Measurements from ENCODE around the gene XXYLT1.

XXYLT1 gene

GRCh38 chr3:195165265-195165609 is 105.7 kb downstream of the XXYLT1 start:
- no peaks in the 10 kb centered on the region for H3K36me3 ChIP-seq (ENCODE audit: control insufficient read depth in 4 of 4, insufficient read depth in 4 of 4, low read length in 3 of 4)
- H3K27ac ChIP-seq (ENCODE audit: insufficient read depth in 1 of 2, low read depth in 1 of 2, low read length in 2 of 2, poor library complexity in 1 of 2, severe bottlenecking in 2 of 2): peak overlapping the region; percentile 77 to 85
- H3K4me3 ChIP-seq (ENCODE audit: control insufficient read depth in 1 of 7, extremely low read depth in 1 of 7, insufficient read depth in 4 of 7, low read depth in 2 of 7, low read length in 6 of 7): peak overlapping the region in 1 of 7 experiments; percentile 59
- POLR2A ChIA-PET: no interaction called here
- whole genome bisulfite sequencing (ENCODE audit: insufficient coverage): no CpG with 5 or more reads among the region's 7 CpGs
- peaks cover 28 to 73% (median 61%) of the 10 kb centered on the region in 4 experiments for H3K4me1 ChIP-seq (ENCODE audit: control extremely low read depth in 1 of 4, control insufficient read depth in 4 of 4, insufficient read depth in 4 of 4, low read length in 3 of 4)
- no peaks in the 10 kb centered on the region for H3K27me3 ChIP-seq (replicated peaks in 2 of 5; ENCODE audit: control insufficient read depth in 4 of 5, insufficient read depth in 5 of 5, low read length in 4 of 5)
- DNase-seq: no peak
- no peaks in the 10 kb centered on the region for H3K9me3 ChIP-seq (ENCODE audit: control extremely low read depth in 1 of 5, control insufficient read depth in 4 of 5, insufficient read depth in 2 of 5, low read depth in 1 of 5, low read length in 4 of 5)
- CTCF ChIA-PET: no interaction called here

- 50% methylated on average over 5 of the region's 6 CpGs for WGBS (ENCODE audit: insufficient coverage)
Observed at GRCh38 chr3:195164573-195165264, 106.2 kb downstream of the XXYLT1 start.

DNA sequence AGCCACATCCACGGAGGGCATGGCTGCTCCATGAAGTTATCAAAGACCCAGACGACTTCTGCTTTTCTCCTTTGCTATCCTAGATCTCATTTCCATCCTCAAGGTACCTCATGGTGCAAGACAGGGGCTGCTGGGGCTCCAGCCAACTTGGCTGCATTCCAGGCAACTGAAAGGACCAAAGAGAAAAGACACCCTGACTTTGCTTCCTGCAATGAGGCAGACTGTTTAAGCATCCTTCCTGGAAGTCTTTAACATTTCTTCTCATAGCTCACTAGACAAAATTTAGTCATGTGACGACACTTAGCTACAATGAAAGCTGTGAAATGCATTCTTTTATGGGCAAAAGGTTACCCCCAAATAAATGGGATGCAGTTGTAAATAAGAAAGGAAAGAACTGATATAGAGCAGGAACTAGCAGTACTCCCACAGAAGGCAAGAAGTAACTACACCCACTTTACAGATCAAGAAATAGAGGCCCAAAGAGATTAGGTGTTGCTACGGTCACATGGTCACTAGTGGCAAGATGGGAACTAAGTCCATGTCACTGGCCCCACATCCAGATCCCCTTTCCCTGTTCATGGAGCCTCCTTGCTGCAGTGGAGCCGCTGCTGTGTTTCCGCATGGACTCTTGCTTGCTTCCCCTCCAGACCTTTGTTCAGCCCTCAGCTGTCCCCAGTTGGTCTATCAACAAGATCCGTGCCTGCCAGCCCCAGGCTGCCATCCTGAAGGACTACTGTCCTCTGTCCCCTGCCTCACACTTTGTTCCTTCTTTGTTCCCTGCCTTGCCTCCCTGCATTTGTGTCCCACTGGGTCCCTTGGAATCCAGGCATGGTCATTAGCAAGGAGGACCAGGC is 107.0 kb downstream of the XXYLT1 start:
- peaks cover 30 to 86% (median 70%) of the 10 kb centered on the region in 4 experiments for H3K4me1 ChIP-seq (ENCODE audit: control extremely low read depth in 1 of 4, control insufficient read depth in 4 of 4, insufficient read depth in 4 of 4, low read length in 3 of 4)
- DNase-seq: peak in 2 of 3 donors; percentile 78 to 85
- H3K36me3 ChIP-seq (ENCODE audit: control insufficient read depth in 4 of 4, insufficient read depth in 4 of 4, low read length in 3 of 4): no peaks in the 10 kb centered on the region
- H3K4me3 ChIP-seq (ENCODE audit: control insufficient read depth in 1 of 7, extremely low read depth in 1 of 7, insufficient read depth in 4 of 7, low read depth in 2 of 7, low read length in 6 of 7): no peak overlapping the region
- ChIA-PET CTCF (interaction anchor here (0.7 to 2.4 kb wide), 3 partner anchors 9 to 18 kb away, joined by 4 to 11 read pairs (median 10); no protein-coding TSS in a partner anchor), POLR2A (interaction anchor here (1.8 kb wide), 1 partner anchor 14 kb away, joined by 11 read pairs; no protein-coding TSS in a partner anchor)
- WGBS (ENCODE audit: insufficient coverage): 63% methylated on average over 6 of the region's 7 CpGs
- no peaks in the 10 kb centered on the region for H3K27me3 ChIP-seq (replicated peaks in 2 of 5; ENCODE audit: control insufficient read depth in 4 of 5, insufficient read depth in 5 of 5, low read length in 4 of 5)
- peak overlapping the region; percentile 77 to 85 for H3K27ac ChIP-seq (ENCODE audit: insufficient read depth in 1 of 2, low read depth in 1 of 2, low read length in 2 of 2, poor library complexity in 1 of 2, severe bottlenecking in 2 of 2)
- H3K9me3 ChIP-seq (ENCODE audit: control extremely low read depth in 1 of 5, control insufficient read depth in 4 of 5, insufficient read depth in 2 of 5, low read depth in 1 of 5, low read length in 4 of 5): no peaks in the 10 kb centered on the region

More at GRCh38 chr3:195164573-195165264, 106.2 kb downstream of the XXYLT1 start:
- CTCF ChIA-PET: no interaction called here
- Histone ChIP-seq H3K36me3 (ENCODE audit: control insufficient read depth in 4 of 4, insufficient read depth in 4 of 4, low read length in 3 of 4) (no peaks in the 10 kb centered on the region), H3K27me3 (replicated peaks in 2 of 5; ENCODE audit: control insufficient read depth in 4 of 5, insufficient read depth in 5 of 5, low read length in 4 of 5) (no peaks in the 10 kb centered on the region), H3K27ac (ENCODE audit: insufficient read depth in 1 of 2, low read depth in 1 of 2, low read length in 2 of 2, poor library complexity in 1 of 2, severe bottlenecking in 2 of 2) (peak overlapping the region; percentile 77 to 85), H3K9me3 (ENCODE audit: control extremely low read depth in 1 of 5, control insufficient read depth in 4 of 5, insufficient read depth in 2 of 5, low read depth in 1 of 5, low read length in 4 of 5) (no peaks in the 10 kb centered on the region), H3K4me3 (ENCODE audit: control insufficient read depth in 1 of 7, extremely low read depth in 1 of 7, insufficient read depth in 4 of 7, low read depth in 2 of 7, low read length in 6 of 7) (peak overlapping the region in 2 of 7 experiments; percentile 37 to 59), H3K4me1 (ENCODE audit: control extremely low read depth in 1 of 4, control insufficient read depth in 4 of 4, insufficient read depth in 4 of 4, low read length in 3 of 4) (peaks cover 30 to 78% (median 66%) of the 10 kb centered on the region in 4 experiments)
- POLR2A ChIA-PET: no interaction called here
- peak in 2 of 3 donors; percentile 73 to 81 for DNase-seq

GRCh38 chr3:195162816-195163215 is 108.1 kb downstream of the XXYLT1 start:
- Histone ChIP-seq H3K4me1 (ENCODE audit: control extremely low read depth in 1 of 4, control insufficient read depth in 4 of 4, insufficient read depth in 4 of 4, low read length in 3 of 4) (peaks cover 36 to 91% (median 80%) of the 10 kb centered on the region in 4 experiments), H3K9me3 (ENCODE audit: control extremely low read depth in 1 of 5, control insufficient read depth in 4 of 5, insufficient read depth in 2 of 5, low read depth in 1 of 5, low read length in 4 of 5) (no peaks in the 10 kb centered on the region), H3K27ac (ENCODE audit: insufficient read depth in 1 of 2, low read depth in 1 of 2, low read length in 2 of 2, poor library complexity in 1 of 2, severe bottlenecking in 2 of 2) (peak overlapping the region; percentile 52 to 85), H3K4me3 (ENCODE audit: control insufficient read depth in 1 of 7, extremely low read depth in 1 of 7, insufficient read depth in 4 of 7, low read depth in 2 of 7, low read length in 6 of 7) (peak overlapping the region in 1 of 7 experiments; percentile 14), H3K27me3 (replicated peaks in 2 of 5; ENCODE audit: control insufficient read depth in 4 of 5, insufficient read depth in 5 of 5, low read length in 4 of 5) (no peaks in the 10 kb centered on the region), H3K36me3 (ENCODE audit: control insufficient read depth in 4 of 4, insufficient read depth in 4 of 4, low read length in 3 of 4) (no peaks in the 10 kb centered on the region)
- POLR2A ChIA-PET: interaction anchor here (1.1 to 2.1 kb wide), 6 partner anchors 9 to 490 kb away, joined by 4 to 39 read pairs (median 6); partner anchors contain the start of gene LSG1
- 29% methylated on average over 2 of the region's 5 CpGs for WGBS (ENCODE audit: insufficient coverage)
- CTCF ChIA-PET: interaction anchor here (1.1 to 2.4 kb wide), 8 partner anchors 9 to 64 kb away, joined by 4 to 12 read pairs (median 6); no protein-coding TSS in a partner anchor
- no peak for DNase-seq

- H3K9me3 ChIP-seq (ENCODE audit: control extremely low read depth in 1 of 5, control insufficient read depth in 4 of 5, insufficient read depth in 2 of 5, low read depth in 1 of 5, low read length in 4 of 5): no peaks in the 10 kb centered on the region
- no peak overlapping the region for H3K4me3 ChIP-seq (ENCODE audit: control insufficient read depth in 1 of 7, extremely low read depth in 1 of 7, insufficient read depth in 4 of 7, low read depth in 2 of 7, low read length in 6 of 7)
- peak; percentile 91 to 99 (median 97) for DNase-seq
- 4% methylated on average over 11 of the region's 15 CpGs for WGBS (ENCODE audit: insufficient coverage)
- H3K36me3 ChIP-seq (ENCODE audit: control insufficient read depth in 4 of 4, insufficient read depth in 4 of 4, low read length in 3 of 4): no peaks in the 10 kb centered on the region
- ChIA-PET POLR2A (interaction anchor here (0.6 to 2.1 kb wide), 9 partner anchors 10 to 490 kb away, joined by 3 to 39 read pairs (median 5); partner anchors contain the start of gene LSG1), CTCF (interaction anchor here (0.6 to 2.4 kb wide), 12 partner anchors 8 to 96 kb away, joined by 3 to 12 read pairs (median 6); no protein-coding TSS in a partner anchor)
- no peaks in the 10 kb centered on the region for H3K27me3 ChIP-seq (replicated peaks in 2 of 5; ENCODE audit: control insufficient read depth in 4 of 5, insufficient read depth in 5 of 5, low read length in 4 of 5)
- peak overlapping the region; percentile 52 to 85 for H3K27ac ChIP-seq (ENCODE audit: insufficient read depth in 1 of 2, low read depth in 1 of 2, low read length in 2 of 2, poor library complexity in 1 of 2, severe bottlenecking in 2 of 2)
- peaks cover 36 to 98% (median 87%) of the 10 kb centered on the region in 4 experiments for H3K4me1 ChIP-seq (ENCODE audit: control extremely low read depth in 1 of 4, control insufficient read depth in 4 of 4, insufficient read depth in 4 of 4, low read length in 3 of 4)
Observed at GRCh38 chr3:195162033-195162669, 108.8 kb downstream of the XXYLT1 start.

DNA sequence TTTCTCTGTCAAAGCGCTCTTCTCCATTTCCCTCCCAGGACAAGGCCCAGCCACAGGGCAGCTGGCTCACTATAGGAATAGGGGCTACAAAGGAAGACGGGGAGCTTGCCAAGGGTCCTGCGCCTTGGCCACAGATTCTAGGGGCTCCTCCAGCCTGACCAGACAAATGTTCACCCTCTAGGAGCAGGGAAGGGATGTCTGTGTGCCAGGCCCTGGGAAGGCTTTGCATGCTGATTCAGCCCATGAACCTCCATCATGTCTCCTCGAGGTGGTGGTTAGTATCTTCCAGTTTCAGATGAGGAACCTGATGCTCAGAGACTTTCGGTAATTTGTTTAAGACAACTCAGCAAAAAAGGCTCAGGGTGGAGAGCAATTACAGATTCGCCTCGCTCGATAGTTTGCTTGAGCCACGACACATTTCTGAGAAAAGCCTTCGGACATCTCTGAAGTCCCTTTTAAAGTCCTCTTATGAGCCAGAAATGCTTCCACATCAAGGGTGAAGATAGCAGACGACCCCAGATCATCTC is 110.0 kb downstream of the XXYLT1 start:
- no peaks in the 10 kb centered on the region for H3K36me3 ChIP-seq (ENCODE audit: control insufficient read depth in 4 of 4, insufficient read depth in 4 of 4, low read length in 3 of 4)
- peaks cover 39 to 98% (median 94%) of the 10 kb centered on the region in 4 experiments for H3K4me1 ChIP-seq (ENCODE audit: control extremely low read depth in 1 of 4, control insufficient read depth in 4 of 4, insufficient read depth in 4 of 4, low read length in 3 of 4)
- CTCF ChIA-PET: interaction anchor here (3.0 to 4.0 kb wide), 2 partner anchors 11 to 19 kb away, joined by 14 to 21 read pairs; no protein-coding TSS in a partner anchor
- H3K27ac ChIP-seq (ENCODE audit: insufficient read depth in 1 of 2, low read depth in 1 of 2, low read length in 2 of 2, poor library complexity in 1 of 2, severe bottlenecking in 2 of 2): peak overlapping the region; percentile 46 to 85
- no peaks in the 10 kb centered on the region for H3K27me3 ChIP-seq (replicated peaks in 2 of 5; ENCODE audit: control insufficient read depth in 4 of 5, insufficient read depth in 5 of 5, low read length in 4 of 5)
- no peaks in the 10 kb centered on the region for H3K9me3 ChIP-seq (ENCODE audit: control extremely low read depth in 1 of 5, control insufficient read depth in 4 of 5, insufficient read depth in 2 of 5, low read depth in 1 of 5, low read length in 4 of 5)
- POLR2A ChIA-PET: interaction anchor here (0.7 to 1.0 kb wide), 3 partner anchors 11 to 45 kb away, joined by 3 to 4 read pairs (median 4); no protein-coding TSS in a partner anchor
- no peak overlapping the region for H3K4me3 ChIP-seq (ENCODE audit: control insufficient read depth in 1 of 7, extremely low read depth in 1 of 7, insufficient read depth in 4 of 7, low read depth in 2 of 7, low read length in 6 of 7)
- 95% methylated on average over 8 of the region's 11 CpGs for WGBS (ENCODE audit: insufficient coverage)
- no peak for DNase-seq
